Lung (tissue), 12 donors: ENCODE measurements around the gene ASB8. TPM values are rescaled to one million over a fixed set of nuclear protein-coding genes. Genes with fewer than 3 reads are reported as not detected.

ENCODE experiments used
- ATAC-seq: fragments of 200-7000 bp; cut with Tn5 transposase; one replicate; pipeline ENCODE4 v1.9.1; 2020; ENCODE audit warnings: moderate number of reproducible peaks; ENCODE audit not compliant: insufficient read depth, low FRiP score
- DNase-seq, 3 donors: peaks; one replicate each; pipeline ENCODE4 v3.0.0-alpha.2; 2013 to 2017
- H3K27ac ChIP-seq, 2 donors: one replicate each; pipeline ENCODE4 v1.5.1; 2013; ENCODE audit warnings: mild to moderate bottlenecking in 2 of 2, moderate library complexity in 2 of 2, control low read depth in 1 of 2, inconsistent platforms in 1 of 2, low read depth in 1 of 2, low read length in 1 of 2
- H3K27me3 ChIP-seq, 3 donors: one replicate each; pipeline ENCODE4 v1.5.1; 2013; ENCODE audit warnings: low read length in 2 of 3; ENCODE audit not compliant: control insufficient read depth in 3 of 3, insufficient read depth in 3 of 3
- H3K36me3 ChIP-seq, 4 donors: one replicate each; pipeline ENCODE4 v1.5.1; 2013; ENCODE audit warnings: low read length in 4 of 4, mild to moderate bottlenecking in 1 of 4, moderate library complexity in 1 of 4; ENCODE audit not compliant: control insufficient read depth in 4 of 4, insufficient read depth in 4 of 4
- H3K4me1 ChIP-seq, 5 donors: one replicate each; pipeline ENCODE4 v1.5.1; 2013; ENCODE audit warnings: low read length in 5 of 5, mild to moderate bottlenecking in 2 of 5, moderate library complexity in 1 of 5; ENCODE audit not compliant: control insufficient read depth in 5 of 5, insufficient read depth in 5 of 5
- H3K4me3 ChIP-seq: one replicate; pipeline ENCODE4 v1.5.1; 2013; ENCODE audit warnings: mild to moderate bottlenecking, control low read depth, moderate library complexity
- H3K9ac ChIP-seq, 2 donors: one replicate each; pipeline ENCODE4 v1.5.1; 2013; ENCODE audit warnings: low read length in 2 of 2, control low read depth in 1 of 2; ENCODE audit not compliant: insufficient read depth in 1 of 2
- H3K9me3 ChIP-seq, 4 donors: one replicate each; pipeline ENCODE4 v1.5.1; 2013; ENCODE audit warnings: low read length in 3 of 4, mild to moderate bottlenecking in 1 of 4, moderate library complexity in 1 of 4; ENCODE audit not compliant: control insufficient read depth in 4 of 4, insufficient read depth in 3 of 4
- WGBS, 2 donors: extraction: QIAGEN DNeasy Blood & Tissue Kit; methylation state at CpG; one replicate each; pipeline ENCODE4 v1.1.7; 2013; 5-methylcytosine and 5-hydroxymethylcytosine counted together
- polyA plus RNA-seq, 2 donors: library from polyadenylated mRNA; stranded (reverse); fragments of 200-250 nt; gene quantifications; one replicate each; pipeline ENCODE4 v1.2.1, GENCODE V29; 2013
- total RNA-seq, 2 donors: library from RNA; depleted of rRNA in 1 of 2; stranded (reverse); fragments of >200 nt in 1 of 2; gene quantifications; one replicate each; pipeline ENCODE4 v1.2.1, GENCODE V29; 2014 to 2021
- TF ChIP-seq, protein P1 (sequence below): IDR thresholded peaks from 2 replicates; pipeline ENCODE4 v1.5.1; 2012; ENCODE audit warnings: mild to moderate bottlenecking; ENCODE audit errors: control extremely low read depth, extremely low read depth
- donor health status: control.
- donor health status: control.
- donor health status: Bipolar disorder and iron deficiency.
- donor health status: healthy.
- donor health status: DM: yes; HTN: yes; CAD: no.

Gene ASB8
- total and polyA plus RNA-seq, 4 donors, result 12.0 to 55.1 (median 26.9) TPM

DNA sequence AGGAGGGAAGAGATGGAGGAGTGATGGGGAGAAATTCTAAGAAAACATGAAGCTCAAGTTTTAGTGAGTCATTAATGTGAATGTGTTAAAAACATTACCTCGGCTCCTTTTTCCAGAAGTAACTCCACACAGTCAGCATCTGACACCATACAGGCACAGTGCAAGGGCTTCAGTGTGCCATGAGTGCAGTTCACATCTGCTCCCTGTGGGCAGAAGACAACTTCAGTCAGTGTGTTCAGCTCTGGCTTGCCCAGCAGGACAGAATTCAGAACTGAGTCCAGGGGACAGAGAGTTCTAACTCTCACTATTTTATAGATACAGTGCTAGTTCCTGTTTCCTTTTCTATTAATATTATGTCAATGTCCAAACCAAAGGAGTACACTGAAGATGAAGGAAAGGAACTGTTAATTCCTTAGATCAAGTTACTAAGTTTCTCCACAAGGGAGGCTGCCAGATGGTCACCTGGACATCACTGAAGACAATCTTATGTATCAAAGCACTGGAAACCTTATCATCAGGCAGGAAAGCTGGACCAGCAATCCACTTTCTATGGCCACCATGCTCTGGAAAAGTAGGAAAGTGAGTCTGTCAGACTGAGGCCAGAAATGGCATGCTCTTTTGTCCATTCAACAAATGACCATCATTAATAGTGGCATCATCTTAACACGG, 6.1 kb downstream of the ASB8 start:
- WGBS, 2 donors, result 75 to 78% methylated on average over 2 of the region's 2 CpGs
- TF ChIP-seq, protein P1, sequence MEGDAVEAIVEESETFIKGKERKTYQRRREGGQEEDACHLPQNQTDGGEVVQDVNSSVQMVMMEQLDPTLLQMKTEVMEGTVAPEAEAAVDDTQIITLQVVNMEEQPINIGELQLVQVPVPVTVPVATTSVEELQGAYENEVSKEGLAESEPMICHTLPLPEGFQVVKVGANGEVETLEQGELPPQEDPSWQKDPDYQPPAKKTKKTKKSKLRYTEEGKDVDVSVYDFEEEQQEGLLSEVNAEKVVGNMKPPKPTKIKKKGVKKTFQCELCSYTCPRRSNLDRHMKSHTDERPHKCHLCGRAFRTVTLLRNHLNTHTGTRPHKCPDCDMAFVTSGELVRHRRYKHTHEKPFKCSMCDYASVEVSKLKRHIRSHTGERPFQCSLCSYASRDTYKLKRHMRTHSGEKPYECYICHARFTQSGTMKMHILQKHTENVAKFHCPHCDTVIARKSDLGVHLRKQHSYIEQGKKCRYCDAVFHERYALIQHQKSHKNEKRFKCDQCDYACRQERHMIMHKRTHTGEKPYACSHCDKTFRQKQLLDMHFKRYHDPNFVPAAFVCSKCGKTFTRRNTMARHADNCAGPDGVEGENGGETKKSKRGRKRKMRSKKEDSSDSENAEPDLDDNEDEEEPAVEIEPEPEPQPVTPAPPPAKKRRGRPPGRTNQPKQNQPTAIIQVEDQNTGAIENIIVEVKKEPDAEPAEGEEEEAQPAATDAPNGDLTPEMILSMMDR, result no peak
- Histone ChIP-seq H3K9me3 (no peaks in the 10 kb centered on the region), H3K4me3 (no peak overlapping the region), H3K9ac (no peak overlapping the region), H3K27ac (peak overlapping the region in 1 of 2 donors; percentile 29), H3K4me1 (peaks cover 0 to 7% (median under 1%) of the 10 kb centered on the region in 5 donors), H3K27me3 (no peaks in the 10 kb centered on the region), H3K36me3 (peaks cover 25 to 42% (median 34%) of the 10 kb centered on the region in 4 donors)
- no peak for ATAC-seq
- DNase-seq, result no peak

DNA sequence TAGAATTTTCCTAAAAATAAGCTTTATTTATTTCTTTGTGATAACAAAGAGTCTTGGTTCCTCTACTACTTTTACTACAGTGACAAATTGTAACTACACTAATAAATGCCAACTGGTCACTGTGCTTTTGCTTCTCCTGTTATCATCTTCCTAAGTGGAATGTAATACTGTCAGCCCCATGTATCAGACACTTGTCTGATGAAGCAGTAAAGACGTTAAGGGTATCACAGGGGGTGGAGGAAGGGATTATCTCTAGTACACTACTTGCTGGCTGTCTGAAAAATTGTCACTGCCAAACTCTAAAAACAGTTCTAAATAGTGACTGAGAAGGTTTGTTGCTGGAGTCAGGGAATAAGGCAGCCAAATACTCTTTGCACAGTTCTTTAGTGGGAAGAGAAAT, 11.3 kb downstream of the ASB8 start:
- Histone ChIP-seq H3K4me3 (no peak overlapping the region), H3K36me3 (peaks cover 38 to 55% (median 52%) of the 10 kb centered on the region in 4 donors), H3K27ac (peak overlapping the region in 1 of 2 donors; percentile 36), H3K4me1 (peaks cover 0 to 6% (median 0%) of the 10 kb centered on the region in 5 donors), H3K27me3 (no peaks in the 10 kb centered on the region), H3K9ac (no peak overlapping the region), H3K9me3 (no peaks in the 10 kb centered on the region)
- ATAC-seq (no peak), DNase-seq (no peak)
- WGBS, 2 donors, result 62 to 79% methylated on average over 1 of the region's 1 CpG
- TF ChIP-seq, protein P1, result no peak

GRCh38 chr12:48143898-48144297, 13.4 kb downstream of the ASB8 start:
- no peak overlapping the region for H3K27ac ChIP-seq
- ATAC-seq (no peak), DNase-seq (no peak)
- H3K9ac ChIP-seq, result no peak overlapping the region
- WGBS, 2 donors, result 91 to 96% methylated on average over 2 of the region's 2 CpGs
- H3K4me1 ChIP-seq, result peaks cover 0 to 5% (median 0%) of the 10 kb centered on the region in 5 donors
- H3K9me3 ChIP-seq, result no peaks in the 10 kb centered on the region
- TF ChIP-seq, protein P1, result no peak
- H3K36me3 ChIP-seq, result peaks cover 32 to 51% (median 40%) of the 10 kb centered on the region in 4 donors
- no peaks in the 10 kb centered on the region for H3K27me3 ChIP-seq
- H3K4me3 ChIP-seq, result no peak overlapping the region
